Sigmoid colon (tissue), 4 donors: ENCODE measurements around the gene SREBF2.

Experiments used
- EP300 ChIP-seq, 4 donors: sonication (generic); formaldehyde crosslinking; IDR thresholded peaks; one replicate each; pipeline ENCODE4 v1.6.1; 2017; ENCODE audit warnings: antibody characterized with exemption in 4 of 4
- POLR2A ChIP-seq, 2 donors: fragments of 450-650 bp; IDR thresholded peaks; one replicate each; pipeline ENCODE4 v1.6.1; 2016; ENCODE audit warnings: antibody characterized with exemption in 2 of 2, mild to moderate bottlenecking in 2 of 2, moderate library complexity in 2 of 2
- TF ChIP-seq, protein P1 (sequence below), 4 experiments: fragments of 450-650 bp in 3 of 4; fragments of 200-600 bp in 1 of 4; IDR thresholded peaks; one replicate each; pipeline ENCODE4 v1.5.1; 2016 to 2019; ENCODE audit warnings: antibody characterized with exemption in 4 of 4, mild to moderate bottlenecking in 3 of 4, moderate library complexity in 2 of 4

DNA sequence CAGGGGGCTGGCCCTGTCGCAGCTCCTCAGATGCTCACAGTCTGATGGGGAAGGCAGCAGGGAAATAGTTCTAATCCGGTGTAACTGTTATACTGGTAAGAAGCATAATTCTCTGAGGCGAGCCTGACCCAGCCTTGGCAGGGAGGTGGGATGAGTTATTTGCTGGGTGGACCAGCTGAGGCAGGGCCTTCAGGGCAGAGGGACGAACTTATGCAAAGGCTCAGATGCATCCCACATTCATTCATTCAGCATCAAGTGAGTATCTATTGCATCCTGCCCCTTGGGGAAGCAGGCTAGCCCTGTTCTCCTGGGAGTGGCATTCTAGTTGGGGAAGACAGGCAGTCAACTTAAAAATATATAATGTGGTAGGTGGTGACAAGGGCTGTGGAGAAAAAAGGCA is 13.6 kb upstream of the SREBF2 start:
- TF ChIP-seq, protein P1, sequence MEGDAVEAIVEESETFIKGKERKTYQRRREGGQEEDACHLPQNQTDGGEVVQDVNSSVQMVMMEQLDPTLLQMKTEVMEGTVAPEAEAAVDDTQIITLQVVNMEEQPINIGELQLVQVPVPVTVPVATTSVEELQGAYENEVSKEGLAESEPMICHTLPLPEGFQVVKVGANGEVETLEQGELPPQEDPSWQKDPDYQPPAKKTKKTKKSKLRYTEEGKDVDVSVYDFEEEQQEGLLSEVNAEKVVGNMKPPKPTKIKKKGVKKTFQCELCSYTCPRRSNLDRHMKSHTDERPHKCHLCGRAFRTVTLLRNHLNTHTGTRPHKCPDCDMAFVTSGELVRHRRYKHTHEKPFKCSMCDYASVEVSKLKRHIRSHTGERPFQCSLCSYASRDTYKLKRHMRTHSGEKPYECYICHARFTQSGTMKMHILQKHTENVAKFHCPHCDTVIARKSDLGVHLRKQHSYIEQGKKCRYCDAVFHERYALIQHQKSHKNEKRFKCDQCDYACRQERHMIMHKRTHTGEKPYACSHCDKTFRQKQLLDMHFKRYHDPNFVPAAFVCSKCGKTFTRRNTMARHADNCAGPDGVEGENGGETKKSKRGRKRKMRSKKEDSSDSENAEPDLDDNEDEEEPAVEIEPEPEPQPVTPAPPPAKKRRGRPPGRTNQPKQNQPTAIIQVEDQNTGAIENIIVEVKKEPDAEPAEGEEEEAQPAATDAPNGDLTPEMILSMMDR (IDR thresholded peaks at IDR 0.05), result no peak
- TF ChIP-seq POLR2A (IDR thresholded peaks at IDR 0.05) (no peak), EP300 (IDR thresholded peaks at IDR 0.05) (no peak)
